Neural crest cell (in vitro differentiated cells): Measurements from ENCODE around the gene FAM13C. TPM values are rescaled to one million over a fixed set of nuclear protein-coding genes. Genes with fewer than 3 reads are reported as not detected.

ENCODE experiments used
- DNase-seq: peaks from one replicate; pipeline ENCODE4 v3.0.0; 2021; ENCODE audit warnings: low read depth, mixed read lengths, low spot score
- H3K27ac Mint-ChIP-seq: one replicate; pipeline ENCODE4 v1.8.0; 2021; ENCODE audit warnings: mild to moderate bottlenecking, mixed read lengths; ENCODE audit not compliant: unreplicated experiment
- H3K27me3 Mint-ChIP-seq: 2 replicates; pipeline ENCODE4 v1.8.0; 2021; ENCODE audit warnings: low read depth, mild to moderate bottlenecking, mixed read lengths
- H3K36me3 Mint-ChIP-seq: 2 replicates; pipeline ENCODE4 v1.8.0; 2021; ENCODE audit warnings: low read depth, mild to moderate bottlenecking, mixed read lengths
- H3K4me1 Mint-ChIP-seq: 2 replicates; pipeline ENCODE4 v1.8.0; 2021; ENCODE audit warnings: mixed read lengths
- H3K4me3 Mint-ChIP-seq: one replicate; pipeline ENCODE4 v1.8.0; 2021; ENCODE audit warnings: mild to moderate bottlenecking, mixed read lengths
- H3K9me3 Mint-ChIP-seq: 2 replicates; pipeline ENCODE4 v1.8.0; 2021; ENCODE audit warnings: mixed read lengths
- CTCF ChIP-seq: fragments of 200-600 bp; sonication (generic); conservative IDR thresholded peaks from 2 replicates; pipeline ENCODE4 v1.5.0; 2021; ENCODE audit warnings: antibody characterized with exemption, mild to moderate bottlenecking
- total RNA-seq: library from RNA; stranded (reverse); gene quantifications from 2 replicates; pipeline ENCODE4 v1.2.1, GENCODE V29; 2021

FAM13C gene
- total RNA-seq, 1 donor from 2014 or later, result 2.9 TPM

- H3K36me3 Mint-ChIP-seq, result peaks cover 2% of the 10 kb centered on the region
- H3K9me3 Mint-ChIP-seq, result no peaks in the 10 kb centered on the region
- no peak overlapping the region for H3K27ac Mint-ChIP-seq
Observed at GRCh38 chr10:59272061-59272460, 90.3 kb downstream of the FAM13C start.

GRCh38 chr10:59271160-59271559, 91.2 kb downstream of the FAM13C start:
- no peak overlapping the region for H3K4me3 Mint-ChIP-seq
- no peak overlapping the region for H3K27ac Mint-ChIP-seq
- no peaks in the 10 kb centered on the region for H3K9me3 Mint-ChIP-seq
- H3K36me3 Mint-ChIP-seq, result peaks cover 2% of the 10 kb centered on the region
- no peak for DNase-seq
- no peaks in the 10 kb centered on the region for H3K4me1 Mint-ChIP-seq
- H3K27me3 Mint-ChIP-seq, result no peaks in the 10 kb centered on the region
- TF ChIP-seq CTCF, result no peak

More at GRCh38 chr10:59272061-59272460, 90.3 kb downstream of the FAM13C start:
- no peak for TF ChIP-seq CTCF
- H3K4me1 Mint-ChIP-seq, result no peaks in the 10 kb centered on the region
- DNase-seq, result no peak
- H3K4me3 Mint-ChIP-seq, result no peak overlapping the region
- H3K27me3 Mint-ChIP-seq, result no peaks in the 10 kb centered on the region

GRCh38 chr10:59270492-59270891, 91.9 kb downstream of the FAM13C start:
- H3K9me3 Mint-ChIP-seq, result no peaks in the 10 kb centered on the region
- H3K27me3 Mint-ChIP-seq, result no peaks in the 10 kb centered on the region
- H3K36me3 Mint-ChIP-seq, result peaks cover 2% of the 10 kb centered on the region

GRCh38 chr10:59269651-59270050, 92.7 kb downstream of the FAM13C start:
- Mint-ChIP-seq H3K36me3 (peaks cover 2% of the 10 kb centered on the region), H3K27me3 (no peaks in the 10 kb centered on the region), H3K27ac (no peak overlapping the region), H3K9me3 (no peaks in the 10 kb centered on the region), H3K4me1 (no peaks in the 10 kb centered on the region), H3K4me3 (no peak overlapping the region)
- no peak for DNase-seq
- no peak for TF ChIP-seq CTCF

More at GRCh38 chr10:59270492-59270891, 91.9 kb downstream of the FAM13C start:
- Mint-ChIP-seq H3K4me3 (no peak overlapping the region), H3K27ac (no peak overlapping the region), H3K4me1 (no peaks in the 10 kb centered on the region)
- no peak for TF ChIP-seq CTCF
- no peak for DNase-seq

GRCh38 chr10:59268460-59268859, 93.9 kb downstream of the FAM13C start:
- Mint-ChIP-seq H3K36me3 (peaks cover 2% of the 10 kb centered on the region), H3K4me3 (no peak overlapping the region), H3K9me3 (no peaks in the 10 kb centered on the region), H3K4me1 (no peaks in the 10 kb centered on the region), H3K27ac (peak overlapping the region; percentile 36), H3K27me3 (no peaks in the 10 kb centered on the region)
- no peak for DNase-seq
- no peak for TF ChIP-seq CTCF

GRCh38 chr10:59266321-59266720, 96.0 kb downstream of the FAM13C start:
- Mint-ChIP-seq H3K27me3 (no peaks in the 10 kb centered on the region), H3K36me3 (peaks cover 2% of the 10 kb centered on the region), H3K4me1 (no peaks in the 10 kb centered on the region), H3K4me3 (no peak overlapping the region), H3K9me3 (no peaks in the 10 kb centered on the region), H3K27ac (no peak overlapping the region)
- no peak for TF ChIP-seq CTCF
- no peak for DNase-seq
